NCI-H1417 treated with DMSO at 0.1 percent for 48 hours (cell line): ENCODE results near the gene RABL3.
"Not testable (repeated sequence)": the region's sequence is repeated elsewhere in the genome, so short reads cannot be mapped to it uniquely, and the experiment has no call there.

ENCODE experiments used
- DNase-seq: peaks from one replicate; lab custom pipeline; 2025; lab: John Stamatoyannopoulos, UW

The RABL3 gene

GRCh38 chr3:120645083-120645845, 97.1 kb downstream of the RABL3 start:
- DNase-seq, result no peak

GRCh38 chr3:120642368-120642948, 99.9 kb downstream of the RABL3 start:
- no peak for DNase-seq

GRCh38 chr3:120641696-120642246, 100.5 kb downstream of the RABL3 start:
- no peak for DNase-seq

- no peak for DNase-seq
These were observed 102.1 kb downstream of the RABL3 start for GRCh38 chr3:120640231-120640630.

GRCh38 chr3:120638820-120639219, 103.5 kb downstream of the RABL3 start:
- not testable (repeated sequence) for DNase-seq

- DNase-seq, result no peak
These were observed 104.3 kb downstream of the RABL3 start for GRCh38 chr3:120637851-120638559.

- peak; percentile 58 for DNase-seq
These were observed 105.4 kb downstream of the RABL3 start for GRCh38 chr3:120636795-120637401.
